ENCODE measurements around the gene TRPM8. TPM values are rescaled to one million over a fixed set of nuclear protein-coding genes. Genes with fewer than 3 reads are reported as not detected.

Gene TRPM8
- total RNA-seq, 2 donors from 2014 or later, result 71.1 to 71.3 TPM

DNA sequence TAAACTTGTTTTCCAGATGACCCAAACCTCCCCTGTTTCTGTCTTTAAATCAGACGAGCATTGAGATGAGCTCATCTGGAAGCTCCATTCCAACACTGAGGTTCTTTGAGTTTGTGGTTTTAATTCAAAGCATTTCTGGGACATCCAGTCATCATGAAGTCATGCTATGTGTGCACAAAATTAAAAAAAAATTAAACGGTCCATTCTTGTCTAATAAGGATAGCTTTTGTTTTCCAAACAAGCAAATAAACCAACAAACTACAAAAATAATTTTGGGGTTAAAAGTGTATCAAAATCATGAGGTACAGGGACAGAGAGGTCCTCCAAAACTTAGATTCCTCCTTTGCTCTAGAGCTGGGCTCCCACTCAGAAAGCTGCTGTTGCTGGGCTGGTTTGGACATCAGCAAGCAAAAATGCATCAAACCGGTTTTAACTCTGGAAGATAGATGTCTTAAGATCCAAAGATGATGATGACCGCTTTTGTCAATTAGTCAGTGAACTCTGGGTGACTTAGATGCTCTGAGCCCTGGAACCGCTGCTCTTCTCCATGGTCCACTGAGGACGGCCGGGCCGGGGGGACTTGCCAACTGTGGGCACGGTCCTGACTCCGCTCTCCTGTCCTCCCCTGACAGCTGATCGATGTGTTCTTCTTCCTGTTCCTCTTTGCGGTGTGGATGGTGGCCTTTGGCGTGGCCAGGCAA is 65.4 kb downstream of the TRPM8 start:
- 90% methylated on average over 13 of the region's 13 CpGs for WGBS
- Histone ChIP-seq H3K9me3 (no peaks in the 10 kb centered on the region), H3K36me3 (no peaks in the 10 kb centered on the region), H3K27me3 (replicated peaks; ENCODE audit: insufficient read depth) (no peaks in the 10 kb centered on the region), H3K27ac (no peak overlapping the region), H3K4me3 (no peak overlapping the region), H3K4me1 (replicated peaks) (no peaks in the 10 kb centered on the region)
- DNase-seq (ENCODE audit: low spot score), result no peak
- TF ChIP-seq POLR2AphosphoS5 (IDR thresholded peaks at IDR 0.05) (no peak), POLR2A (IDR thresholded peaks at IDR 0.05) (no peak)
- TF ChIP-seq, protein P1, sequence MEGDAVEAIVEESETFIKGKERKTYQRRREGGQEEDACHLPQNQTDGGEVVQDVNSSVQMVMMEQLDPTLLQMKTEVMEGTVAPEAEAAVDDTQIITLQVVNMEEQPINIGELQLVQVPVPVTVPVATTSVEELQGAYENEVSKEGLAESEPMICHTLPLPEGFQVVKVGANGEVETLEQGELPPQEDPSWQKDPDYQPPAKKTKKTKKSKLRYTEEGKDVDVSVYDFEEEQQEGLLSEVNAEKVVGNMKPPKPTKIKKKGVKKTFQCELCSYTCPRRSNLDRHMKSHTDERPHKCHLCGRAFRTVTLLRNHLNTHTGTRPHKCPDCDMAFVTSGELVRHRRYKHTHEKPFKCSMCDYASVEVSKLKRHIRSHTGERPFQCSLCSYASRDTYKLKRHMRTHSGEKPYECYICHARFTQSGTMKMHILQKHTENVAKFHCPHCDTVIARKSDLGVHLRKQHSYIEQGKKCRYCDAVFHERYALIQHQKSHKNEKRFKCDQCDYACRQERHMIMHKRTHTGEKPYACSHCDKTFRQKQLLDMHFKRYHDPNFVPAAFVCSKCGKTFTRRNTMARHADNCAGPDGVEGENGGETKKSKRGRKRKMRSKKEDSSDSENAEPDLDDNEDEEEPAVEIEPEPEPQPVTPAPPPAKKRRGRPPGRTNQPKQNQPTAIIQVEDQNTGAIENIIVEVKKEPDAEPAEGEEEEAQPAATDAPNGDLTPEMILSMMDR (IDR thresholded peaks at IDR 0.05), result no peak
- intact Hi-C loops (cut with DNase I), result no loop called here

DNA sequence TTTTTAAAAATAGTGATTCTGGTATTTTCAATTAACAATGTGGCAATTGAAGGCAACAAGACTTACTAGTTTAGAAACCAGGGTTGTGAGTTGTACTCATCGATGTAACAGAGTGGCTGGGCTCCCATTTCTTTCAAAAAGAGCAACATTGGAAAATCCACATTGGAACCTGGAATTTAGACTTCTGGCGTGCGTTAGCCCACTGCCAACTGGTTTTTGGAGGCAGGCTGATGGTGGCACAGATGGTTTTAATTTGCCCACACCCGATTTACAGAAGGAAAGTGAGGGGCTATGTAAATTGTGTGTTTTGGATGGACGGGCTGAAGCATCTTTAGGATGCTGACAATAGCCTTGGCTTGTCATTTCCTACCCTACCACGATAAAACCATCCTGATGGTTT is 66.3 kb downstream of the TRPM8 start:
- 87% methylated on average over 6 of the region's 6 CpGs for WGBS
- Histone ChIP-seq H3K36me3 (no peaks in the 10 kb centered on the region), H3K4me1 (replicated peaks) (no peaks in the 10 kb centered on the region), H3K9me3 (no peaks in the 10 kb centered on the region), H3K27me3 (replicated peaks; ENCODE audit: insufficient read depth) (no peaks in the 10 kb centered on the region), H3K4me3 (no peak overlapping the region), H3K27ac (no peak overlapping the region)
- TF ChIP-seq POLR2AphosphoS5 (IDR thresholded peaks at IDR 0.05) (no peak), POLR2A (IDR thresholded peaks at IDR 0.05) (no peak)
- TF ChIP-seq, protein P1 (IDR thresholded peaks at IDR 0.05), result no peak
- DNase-seq (ENCODE audit: low spot score), result no peak
- intact Hi-C loops (cut with DNase I), result no loop called here

DNA sequence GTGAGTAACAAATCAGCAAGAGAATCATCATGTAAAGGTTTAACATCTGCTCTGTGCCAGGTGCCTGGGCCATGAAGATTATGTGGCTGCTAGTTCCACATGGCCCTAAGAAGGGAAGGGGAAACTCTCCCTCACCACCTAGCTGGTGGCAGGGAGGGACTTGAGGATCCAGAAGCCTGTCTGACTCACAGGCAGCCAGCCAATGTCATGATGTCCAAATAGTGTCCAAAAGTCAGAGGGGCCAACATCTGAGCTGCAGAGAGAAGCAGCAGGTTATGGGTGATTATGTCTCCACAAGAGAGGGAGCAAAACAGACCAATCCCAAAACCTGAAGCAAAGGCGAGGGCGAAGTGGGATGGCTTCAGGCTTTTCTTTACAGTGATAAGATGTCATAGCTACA is 71.4 kb downstream of the TRPM8 start:
- TF ChIP-seq POLR2AphosphoS5 (IDR thresholded peaks at IDR 0.05), result no peak
- TF ChIP-seq POLR2A (IDR thresholded peaks at IDR 0.05), result no peak
- TF ChIP-seq, protein P1 (IDR thresholded peaks at IDR 0.05), result no peak
- whole genome bisulfite sequencing, result 100% methylated on average over 2 of the region's 2 CpGs
- H3K4me3 ChIP-seq, result no peak overlapping the region
- H3K27ac ChIP-seq, result no peak overlapping the region
- intact Hi-C loops (cut with DNase I), result no loop called here
- no peaks in the 10 kb centered on the region for H3K27me3 ChIP-seq (replicated peaks; ENCODE audit: insufficient read depth)
- no peak for DNase-seq (ENCODE audit: low spot score)
- no peaks in the 10 kb centered on the region for H3K9me3 ChIP-seq
- H3K36me3 ChIP-seq, result no peaks in the 10 kb centered on the region
- H3K4me1 ChIP-seq (replicated peaks), result no peaks in the 10 kb centered on the region

DNA sequence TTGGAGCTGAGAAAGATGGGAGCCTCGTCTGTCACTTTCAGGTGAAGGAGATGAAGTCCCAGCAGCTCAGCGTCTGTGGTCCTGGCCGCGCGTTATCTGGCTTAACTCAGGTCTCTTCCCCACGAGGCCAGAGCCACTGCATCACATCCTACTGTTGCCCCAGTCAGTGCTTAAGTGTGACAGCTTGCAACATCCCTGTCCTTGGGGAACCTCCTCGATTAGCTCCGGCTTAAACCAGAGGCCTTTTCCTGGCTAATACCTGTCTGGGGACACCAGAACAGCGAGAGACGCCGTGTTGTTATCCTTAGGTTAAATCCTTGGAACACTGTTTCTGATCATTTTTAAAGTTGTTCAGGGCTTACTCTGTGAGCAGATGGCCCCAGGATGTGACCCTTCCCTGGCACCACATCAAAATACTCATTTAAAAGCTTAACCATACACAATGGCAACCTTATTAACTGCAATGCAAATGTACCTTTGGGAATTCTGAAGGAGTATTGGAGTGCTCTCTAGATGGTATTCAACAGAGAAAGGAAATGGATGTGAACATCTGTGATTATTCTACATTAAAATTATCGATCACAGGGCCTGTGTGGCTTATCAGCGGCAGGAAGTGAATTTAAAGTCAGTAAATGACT is 72.2 kb downstream of the TRPM8 start:
- DNase-seq (ENCODE audit: low spot score), result no peak
- Histone ChIP-seq H3K27ac (no peak overlapping the region), H3K4me3 (no peak overlapping the region), H3K4me1 (replicated peaks) (no peaks in the 10 kb centered on the region), H3K36me3 (no peaks in the 10 kb centered on the region), H3K27me3 (replicated peaks; ENCODE audit: insufficient read depth) (no peaks in the 10 kb centered on the region), H3K9me3 (no peaks in the 10 kb centered on the region)
- no peak for TF ChIP-seq POLR2A (IDR thresholded peaks at IDR 0.05)
- TF ChIP-seq POLR2AphosphoS5 (IDR thresholded peaks at IDR 0.05), result no peak
- TF ChIP-seq, protein P1 (IDR thresholded peaks at IDR 0.05), result no peak
- intact Hi-C loops (cut with DNase I), result no loop called here
- 76% methylated on average over 13 of the region's 13 CpGs for WGBS

Data from prostate gland (tissue), 2 donors.